PC-3 (cell line): ENCODE measurements around the gene CLK2. TPM values are rescaled to one million over a fixed set of nuclear protein-coding genes. Genes with fewer than 3 reads are reported as not detected.

ENCODE experiments used
- ATAC-seq: fragments of 200-7000 bp; cut with Tn5 transposase; 2 replicates; pipeline ENCODE4 v1.9.1; 2020; ENCODE audit warnings: mild to moderate bottlenecking, moderate library complexity
- BruUV-seq: library from RNA; stranded (reverse); fragments of 400-500 nt; replicated peaks from 2 replicates; lab custom pipeline; 2021; lab: Mats Ljungman, UMichigan
- CTCF ChIA-PET: fragments of 300-600 bp; sonication (Branson Sonifier 250); formaldehyde crosslinking; loops from one replicate; lab custom pipeline; 2022; ENCODE audit warnings: antibody characterized with exemption; lab: Charles Lee
- POLR2A ChIA-PET: fragments of 300-600 bp; sonication (Branson Sonifier 250); formaldehyde crosslinking; loops from one replicate; lab custom pipeline; 2022; ENCODE audit warnings: antibody characterized with exemption; ENCODE audit not compliant: unreplicated experiment; lab: Charles Lee
- DNase-seq: peaks from one replicate; pipeline ENCODE4 v3.0.0-alpha.2; 2015
- H2AFZ ChIP-seq: fragments of 300-600 bp; sonication (generic); 2 replicates; pipeline ENCODE4 v1.6.0; 2016; ENCODE audit warnings: antibody characterized with exemption, low read length
- H3F3A ChIP-seq: fragments of 300-600 bp; sonication (generic); one replicate; pipeline ENCODE4 v1.6.0; 2017; ENCODE audit warnings: antibody characterized with exemption, low read length, control low read depth, mild to moderate bottlenecking; ENCODE audit not compliant: unreplicated experiment
- H3K27ac ChIP-seq: fragments of 300-600 bp; sonication (generic); 2 replicates; pipeline ENCODE4 v1.5.1; 2016; ENCODE audit warnings: mild to moderate bottlenecking, low read length
- H3K27me3 ChIP-seq: fragments of 300-600 bp; sonication (generic); 2 replicates; pipeline ENCODE4 v1.6.1; 2016; ENCODE audit warnings: low read length, mixed read lengths
- H3K36me3 ChIP-seq: fragments of 300-600 bp; sonication (generic); 2 replicates; pipeline ENCODE4 v1.6.1; 2016; ENCODE audit warnings: low read depth, mixed run types, low read length, mixed read lengths
- H3K4me1 ChIP-seq: fragments of 300-600 bp; sonication (generic); 2 replicates; pipeline ENCODE4 v1.5.1; 2016; ENCODE audit warnings: low read length; ENCODE audit not compliant: insufficient read depth
- H3K4me2 ChIP-seq: fragments of 300-600 bp; sonication (generic); 2 replicates; pipeline ENCODE4 v1.6.0; 2016; ENCODE audit warnings: low read length
- H3K4me3 ChIP-seq: fragments of 300-600 bp; sonication (generic); 2 replicates; pipeline ENCODE4 v1.5.1; 2016; ENCODE audit warnings: mild to moderate bottlenecking, low read length, mixed read lengths
- H3K79me2 ChIP-seq: fragments of 300-600 bp; sonication (generic); 2 replicates; pipeline ENCODE4 v1.6.1; 2017; ENCODE audit warnings: low read length, mixed read lengths
- H3K9ac ChIP-seq: fragments of 300-600 bp; sonication (generic); 2 replicates; pipeline ENCODE4 v1.6.0; 2016; ENCODE audit warnings: mild to moderate bottlenecking, low read length
- H3K9me2 ChIP-seq: fragments of 300-600 bp; sonication (generic); replicated peaks from 2 replicates; pipeline ENCODE4 v1.6.1; 2016; ENCODE audit warnings: mixed run types, low read length, mixed read lengths
- H3K9me3 ChIP-seq: fragments of 300-600 bp; sonication (generic); 2 replicates; pipeline ENCODE4 v1.6.1; 2016; ENCODE audit warnings: low read length, mixed read lengths
- H4K20me1 ChIP-seq: fragments of 300-600 bp; sonication (generic); 2 replicates; pipeline ENCODE4 v1.6.1; 2016; ENCODE audit warnings: low read length, mixed read lengths
- EZH2 ChIP-seq: fragments of 300-600 bp; sonication (generic); IDR thresholded peaks from one replicate; pipeline ENCODE4 v1.6.1; 2017; ENCODE audit warnings: antibody characterized with exemption, mild to moderate bottlenecking, low read length; ENCODE audit not compliant: unreplicated experiment
- EZH2phosphoT487 ChIP-seq: fragments of 300-600 bp; sonication (generic); IDR thresholded peaks from 2 replicates; pipeline ENCODE4 v1.6.1; 2018; ENCODE audit warnings: mild to moderate bottlenecking, antibody characterized with exemption, low read length, borderline replicate concordance
- intact Hi-C: fragments of 100-400 bp; cut with micrococcal nuclease; formaldehyde crosslinking; loops from 2 replicates; pipeline ENCODE4 v1.9.0; 2023
- total RNA-seq: library from RNA; depleted of rRNA; stranded (reverse); fragments of >200 nt; gene quantifications from 2 replicates; pipeline ENCODE4 v1.2.3, GENCODE V29; 2014
- TF ChIP-seq, protein P1 (sequence below): fragments of 300-600 bp; sonication (generic); conservative IDR thresholded peaks from 2 replicates; pipeline ENCODE4 v1.5.1; 2017; ENCODE audit warnings: antibody characterized with exemption, low read depth, mild to moderate bottlenecking, low read length

The CLK2 gene
- total RNA-seq, 1 experiment from 2014 or later, result 49.9 TPM

GRCh38 chr1:155255243-155256007, 17.9 kb downstream of the CLK2 start, which contains the start of gene ENTREP3:
TSS of gene ENTREP3 (minus strand) at chr1:155255483. CDS start at chr1:155254877, 606 bp downstream.
- intact Hi-C loops, result loop anchor here (1.0 kb wide), 1 partner anchor 68 kb away; no protein-coding TSS in a partner anchor
- H3K4me2 ChIP-seq, result peak within 1 kb of the TSS; percentile 100
- no peaks in the 10 kb centered on the region for H3K9me3 ChIP-seq
- TF ChIP-seq, protein P1, sequence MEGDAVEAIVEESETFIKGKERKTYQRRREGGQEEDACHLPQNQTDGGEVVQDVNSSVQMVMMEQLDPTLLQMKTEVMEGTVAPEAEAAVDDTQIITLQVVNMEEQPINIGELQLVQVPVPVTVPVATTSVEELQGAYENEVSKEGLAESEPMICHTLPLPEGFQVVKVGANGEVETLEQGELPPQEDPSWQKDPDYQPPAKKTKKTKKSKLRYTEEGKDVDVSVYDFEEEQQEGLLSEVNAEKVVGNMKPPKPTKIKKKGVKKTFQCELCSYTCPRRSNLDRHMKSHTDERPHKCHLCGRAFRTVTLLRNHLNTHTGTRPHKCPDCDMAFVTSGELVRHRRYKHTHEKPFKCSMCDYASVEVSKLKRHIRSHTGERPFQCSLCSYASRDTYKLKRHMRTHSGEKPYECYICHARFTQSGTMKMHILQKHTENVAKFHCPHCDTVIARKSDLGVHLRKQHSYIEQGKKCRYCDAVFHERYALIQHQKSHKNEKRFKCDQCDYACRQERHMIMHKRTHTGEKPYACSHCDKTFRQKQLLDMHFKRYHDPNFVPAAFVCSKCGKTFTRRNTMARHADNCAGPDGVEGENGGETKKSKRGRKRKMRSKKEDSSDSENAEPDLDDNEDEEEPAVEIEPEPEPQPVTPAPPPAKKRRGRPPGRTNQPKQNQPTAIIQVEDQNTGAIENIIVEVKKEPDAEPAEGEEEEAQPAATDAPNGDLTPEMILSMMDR, result no peak
- no peak for TF ChIP-seq EZH2phosphoT487
- no peak for TF ChIP-seq EZH2
- H3F3A ChIP-seq, result no peaks in the 10 kb centered on the region
- H3K79me2 ChIP-seq, result peaks cover 24% of the 10 kb centered on the region
- peak within 1 kb of the TSS; percentile 40 for H3K27ac ChIP-seq
- no peaks in the 10 kb centered on the region for H4K20me1 ChIP-seq
- no peaks in the 10 kb centered on the region for H3K27me3 ChIP-seq
- no peaks in the 10 kb centered on the region for H3K9me2 ChIP-seq
- peak within 1 kb of the TSS; percentile 78 for H2AFZ ChIP-seq
- peak within 1 kb of the TSS; percentile 87 for H3K4me3 ChIP-seq
- BruUV-seq, result TSS peak; percentile 64
- ChIA-PET POLR2A (interaction anchor here (0.6 kb wide), 1 partner anchor 68 kb away, joined by 3 read pairs; no protein-coding TSS in a partner anchor), CTCF (interaction anchor here (1.0 kb wide), 1 partner anchor 68 kb away, joined by 5 read pairs; no protein-coding TSS in a partner anchor)
- peaks cover 25% of the 10 kb centered on the region for H3K4me1 ChIP-seq
- ATAC-seq, result peak; percentile 68
- peak; percentile 83 for DNase-seq
- H3K9ac ChIP-seq, result peak within 1 kb of the TSS; percentile 61
- H3K36me3 ChIP-seq, result peaks cover 7% of the 10 kb centered on the region

GRCh38 chr1:155254714-155255242, 18.5 kb downstream of the CLK2 start:
- Histone ChIP-seq H3K27ac (peak overlapping the region; percentile 33), H3K9me2 (no peaks in the 10 kb centered on the region), H3K4me2 (peak overlapping the region; percentile 100), H3K9me3 (no peaks in the 10 kb centered on the region), H3F3A (no peaks in the 10 kb centered on the region), H4K20me1 (no peaks in the 10 kb centered on the region), H3K9ac (peak overlapping the region; percentile 61), H3K27me3 (no peaks in the 10 kb centered on the region), H3K79me2 (peaks cover 21% of the 10 kb centered on the region), H3K36me3 (peaks cover 3% of the 10 kb centered on the region; the same call in 1 of the 2 replicates), H3K4me3 (peak overlapping the region; percentile 87), H3K4me1 (peaks cover 22% of the 10 kb centered on the region), H2AFZ (peak overlapping the region; percentile 78)
- TF ChIP-seq EZH2phosphoT487 (no peak), EZH2 (no peak)
- TF ChIP-seq, protein P1, result no peak
- TSS peak; percentile 3 for BruUV-seq
- intact Hi-C loops, result loop anchor here (1.0 kb wide), 1 partner anchor 69 kb away; no protein-coding TSS in a partner anchor
- ChIA-PET POLR2A (interaction anchor here (0.6 kb wide), 1 partner anchor 69 kb away, joined by 3 read pairs; no protein-coding TSS in a partner anchor), CTCF (no interaction called here)
- ATAC-seq (peak; percentile 16), DNase-seq (peak; percentile 24)
